Tibial nerve (tissue), 4 donors: ENCODE measurements around the gene ECPAS. TPM values are rescaled to one million over a fixed set of nuclear protein-coding genes. Genes with fewer than 3 reads are reported as not detected.
A peak's percentile ranks its signal among the peaks of the same experiment; 100 is the strongest.
"Not testable (repeated sequence)": the region's sequence is repeated elsewhere in the genome, so short reads cannot be mapped to it uniquely, and the experiment has no call there.

Source experiments
- DNase-seq, 2 donors: peaks; one replicate each; pipeline ENCODE4 v3.0.0-alpha.2; 2019; ENCODE audit warnings: low spot score in 2 of 2
- H3K27ac ChIP-seq, 4 donors: fragments of 200-600 bp; sonication (generic) in 3 of 4; one replicate each; pipeline ENCODE4 v1.5.1; 2017 to 2019; ENCODE audit warnings: mild to moderate bottlenecking in 1 of 4
- H3K27me3 ChIP-seq, 2 donors: fragments of 200-600 bp; sonication (generic) in 1 of 2; one replicate each; pipeline versions ENCODE4 v1.5.1 to v1.6.0; 2017 to 2019
- H3K36me3 ChIP-seq, 3 donors: fragments of 200-600 bp; sonication (generic); one replicate each; pipeline ENCODE4 v1.5.1; 2018 to 2019
- H3K4me1 ChIP-seq, 4 donors: fragments of 200-600 bp; sonication (generic) in 3 of 4; one replicate each; pipeline ENCODE4 v1.5.1; 2017 to 2019
- H3K4me3 ChIP-seq, 4 donors: fragments of 200-600 bp; sonication (generic) in 3 of 4; one replicate each; pipeline ENCODE4 v1.5.1; 2017 to 2019; ENCODE audit warnings: mild to moderate bottlenecking in 1 of 4, moderate library complexity in 1 of 4
- H3K9me3 ChIP-seq, 4 donors: fragments of 200-600 bp; sonication (generic) in 3 of 4; one replicate each; pipeline ENCODE4 v1.5.1; 2017 to 2019
- EP300 ChIP-seq, 2 donors: sonication (generic); formaldehyde crosslinking; IDR thresholded peaks; one replicate each; pipeline ENCODE4 v1.6.1; 2017; ENCODE audit warnings: antibody characterized with exemption in 2 of 2, mild to moderate bottlenecking in 1 of 2
- POLR2A ChIP-seq, 2 donors: fragments of 450-650 bp; IDR thresholded peaks; one replicate each; pipeline ENCODE4 v1.6.1; 2017; ENCODE audit warnings: antibody characterized with exemption in 2 of 2, mild to moderate bottlenecking in 2 of 2, moderate library complexity in 2 of 2
- WGBS, 2 donors: methylation state at CpG; one replicate each; pipeline ENCODE4 v1.1.5; 2018; 5-methylcytosine and 5-hydroxymethylcytosine counted together
- total RNA-seq, 4 donors: library from RNA; depleted of rRNA; stranded (reverse); fragments of >200 nt; gene quantifications; one replicate each; pipeline ENCODE4 v1.1.0, GENCODE V29; 2016
- TF ChIP-seq, protein P1 (sequence below), 5 experiments: fragments of 200-600 bp in 3 of 5; fragments of 450-650 bp in 2 of 5; sonication (generic) in 3 of 5; IDR thresholded peaks; one replicate each; pipeline ENCODE4 v1.5.1; 2016 to 2019; ENCODE audit warnings: antibody characterized with exemption in 5 of 5, mild to moderate bottlenecking in 3 of 5, moderate library complexity in 2 of 5

The ECPAS gene
- total RNA-seq, 4 donors from 2014 or later = 87.9 to 150 (median 96.6) TPM

DNA sequence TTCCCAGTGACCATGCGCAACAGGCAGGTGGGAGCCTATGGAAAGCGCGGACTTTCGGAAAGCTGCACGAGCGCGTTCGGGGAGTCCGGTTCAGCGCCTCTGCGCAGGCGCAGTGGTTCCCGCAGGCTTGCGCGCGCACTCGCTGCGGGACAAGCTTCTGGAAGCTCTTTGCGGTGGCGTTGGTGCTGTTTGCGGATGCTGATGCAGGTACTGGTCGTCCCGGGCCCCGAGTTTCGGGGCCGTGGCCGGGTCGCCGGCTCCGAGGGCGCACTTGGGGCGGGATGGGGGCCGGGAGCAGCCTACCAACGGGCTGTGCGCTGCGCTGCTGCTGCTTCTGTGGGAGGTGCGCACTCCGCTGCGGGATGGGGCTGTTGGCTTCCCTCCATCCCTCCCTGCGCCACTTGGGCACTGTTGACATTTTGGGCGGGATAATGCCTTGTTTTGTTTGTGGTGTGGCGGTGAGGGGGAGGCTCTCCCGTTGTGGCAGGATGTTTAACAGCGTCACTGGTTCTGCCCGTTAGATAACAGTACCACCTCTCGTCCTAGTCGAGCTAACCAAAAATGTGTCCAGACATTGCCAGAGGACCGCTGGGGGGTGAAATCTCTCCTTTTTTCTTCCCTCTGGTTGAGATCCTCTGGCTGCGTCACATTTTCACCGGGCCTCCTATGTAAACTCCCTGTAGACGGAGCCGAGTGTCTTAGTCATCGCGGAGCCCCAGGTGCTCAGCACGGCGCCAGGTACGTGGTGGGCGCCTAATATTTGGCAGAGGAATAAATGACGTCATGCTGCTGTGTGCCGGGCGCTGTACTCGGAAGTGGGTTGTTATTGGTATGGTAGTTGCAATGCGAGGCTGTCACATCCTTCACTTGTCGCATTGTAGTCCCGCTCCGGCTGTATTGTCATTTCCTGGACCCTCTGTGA is 41.1 kb upstream of the ECPAS start, which contains the start of gene ZNF483:
ZNF483 (plus strand) TSS at position 124 of the 922 bp plus-strand sequence. CDS start 2,217 bp downstream, outside the sequence.
- H3K27ac ChIP-seq = peak within 1 kb of the TSS in 3 of 4 donors; percentile 42 to 63 (median 45)
- peaks cover 0 to 32% (median 0%) of the 10 kb centered on the region in 3 donors for H3K36me3 ChIP-seq
- peak; percentile 31 to 42 for DNase-seq
- no peaks in the 10 kb centered on the region for H3K27me3 ChIP-seq
- 0% methylated on average over 50 to 53 of the region's 66 CpGs for WGBS, 2 donors
- TF ChIP-seq, protein P1, sequence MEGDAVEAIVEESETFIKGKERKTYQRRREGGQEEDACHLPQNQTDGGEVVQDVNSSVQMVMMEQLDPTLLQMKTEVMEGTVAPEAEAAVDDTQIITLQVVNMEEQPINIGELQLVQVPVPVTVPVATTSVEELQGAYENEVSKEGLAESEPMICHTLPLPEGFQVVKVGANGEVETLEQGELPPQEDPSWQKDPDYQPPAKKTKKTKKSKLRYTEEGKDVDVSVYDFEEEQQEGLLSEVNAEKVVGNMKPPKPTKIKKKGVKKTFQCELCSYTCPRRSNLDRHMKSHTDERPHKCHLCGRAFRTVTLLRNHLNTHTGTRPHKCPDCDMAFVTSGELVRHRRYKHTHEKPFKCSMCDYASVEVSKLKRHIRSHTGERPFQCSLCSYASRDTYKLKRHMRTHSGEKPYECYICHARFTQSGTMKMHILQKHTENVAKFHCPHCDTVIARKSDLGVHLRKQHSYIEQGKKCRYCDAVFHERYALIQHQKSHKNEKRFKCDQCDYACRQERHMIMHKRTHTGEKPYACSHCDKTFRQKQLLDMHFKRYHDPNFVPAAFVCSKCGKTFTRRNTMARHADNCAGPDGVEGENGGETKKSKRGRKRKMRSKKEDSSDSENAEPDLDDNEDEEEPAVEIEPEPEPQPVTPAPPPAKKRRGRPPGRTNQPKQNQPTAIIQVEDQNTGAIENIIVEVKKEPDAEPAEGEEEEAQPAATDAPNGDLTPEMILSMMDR (IDR thresholded peaks at IDR 0.05) = no peak
- TF ChIP-seq POLR2A (IDR thresholded peaks at IDR 0.05) = peak in 1 of 2 donors; percentile 21
- TF ChIP-seq EP300 (IDR thresholded peaks at IDR 0.05) = peak in 1 of 2 donors; percentile 50
- peaks cover 0 to 16% (median 4%) of the 10 kb centered on the region in 4 donors for H3K4me1 ChIP-seq
- H3K4me3 ChIP-seq = peak within 1 kb of the TSS; percentile 61 to 88 (median 68)
- H3K9me3 ChIP-seq = peaks cover 0 to 5% (median 0%) of the 10 kb centered on the region in 4 donors

DNA sequence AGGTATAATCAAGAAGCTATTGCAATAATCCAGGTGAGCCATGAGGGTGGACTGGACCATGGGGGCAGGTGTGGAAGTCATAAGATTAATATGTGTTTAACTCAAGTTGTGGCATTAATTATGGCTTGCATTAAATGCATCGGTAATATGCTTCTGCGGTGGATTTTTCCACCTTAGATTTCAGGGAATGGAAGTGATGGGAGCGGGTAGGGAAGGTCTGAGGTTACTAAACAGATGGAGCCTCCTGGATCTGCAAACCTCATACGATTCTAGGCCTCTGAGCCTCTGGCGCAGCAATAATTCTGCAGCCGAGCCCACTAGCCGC is 40.5 kb upstream of the ECPAS start:
- H3K4me1 ChIP-seq = peaks cover 0 to 16% (median 4%) of the 10 kb centered on the region in 4 donors
- no peaks in the 10 kb centered on the region for H3K27me3 ChIP-seq
- TF ChIP-seq EP300 (IDR thresholded peaks at IDR 0.05) (no peak), POLR2A (IDR thresholded peaks at IDR 0.05) (no peak)
- TF ChIP-seq, protein P1 (IDR thresholded peaks at IDR 0.05) = no peak
- no peaks in the 10 kb centered on the region for H3K9me3 ChIP-seq
- H3K36me3 ChIP-seq = peaks cover 0 to 25% (median 0%) of the 10 kb centered on the region in 3 donors
- DNase-seq = no peak
- H3K27ac ChIP-seq = peak overlapping the region in 2 of 4 donors; percentile 45 to 63
- peak overlapping the region; percentile 61 to 88 (median 68) for H3K4me3 ChIP-seq
- WGBS, 2 donors = 22 to 28% methylated on average over 7 of the region's 7 CpGs

DNA sequence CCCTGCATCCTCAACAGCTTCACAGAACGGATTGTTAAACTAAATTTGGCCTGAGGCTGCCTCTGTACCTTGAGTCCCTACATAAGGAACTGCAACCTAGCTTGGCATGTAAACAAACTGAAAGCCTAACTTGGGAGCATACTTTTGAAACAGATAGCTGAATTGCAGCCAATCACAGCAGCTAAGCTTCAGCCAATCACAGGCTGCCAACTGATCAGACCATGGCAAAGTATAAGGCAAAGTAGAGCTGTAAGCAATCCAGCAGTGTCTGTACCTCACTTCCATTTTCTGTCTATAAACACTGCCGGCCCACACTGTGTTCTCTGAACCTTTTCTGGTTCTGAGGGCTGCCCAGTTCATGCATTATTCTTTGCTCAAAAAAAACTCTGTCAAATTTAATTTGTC is 31.9 kb upstream of the ECPAS start:
- no peak overlapping the region for H3K27ac ChIP-seq
- TF ChIP-seq, protein P1 (IDR thresholded peaks at IDR 0.05) = no peak
- TF ChIP-seq POLR2A (IDR thresholded peaks at IDR 0.05) (no peak), EP300 (IDR thresholded peaks at IDR 0.05) (no peak)
- 65 to 70% methylated on average over 2 of the region's 2 CpGs for WGBS, 2 donors

DNA sequence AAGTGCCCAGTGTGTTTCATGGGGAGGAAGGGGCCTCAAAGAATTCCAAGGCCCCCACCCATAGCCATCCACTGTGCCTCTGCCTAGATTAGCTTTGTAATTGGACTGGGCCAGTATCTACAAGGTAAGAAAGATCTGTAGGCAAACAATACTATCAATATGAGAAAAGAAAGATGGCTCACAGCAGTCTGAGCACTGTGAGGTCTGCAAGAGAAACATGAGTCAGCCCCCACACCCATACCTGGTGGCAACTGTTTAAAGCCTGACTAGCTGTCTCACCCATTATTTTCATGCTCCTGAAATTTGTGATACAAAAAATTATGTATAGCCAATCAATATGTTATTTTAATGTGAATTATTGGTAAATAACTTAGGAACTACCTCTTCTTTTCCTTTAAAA is 30.8 kb upstream of the ECPAS start:
- Histone ChIP-seq H3K4me3 (no peak overlapping the region), H3K9me3 (peaks cover 0 to 9% (median 0%) of the 10 kb centered on the region in 4 donors), H3K36me3 (no peaks in the 10 kb centered on the region), H3K27ac (no peak overlapping the region), H3K4me1 (no peaks in the 10 kb centered on the region), H3K27me3 (no peaks in the 10 kb centered on the region)
- no peak for TF ChIP-seq EP300 (IDR thresholded peaks at IDR 0.05)
- TF ChIP-seq, protein P1 (IDR thresholded peaks at IDR 0.05) = no peak
- no peak for TF ChIP-seq POLR2A (IDR thresholded peaks at IDR 0.05)
- DNase-seq = no peak

More for the DNA sequence above, 31.9 kb upstream of the ECPAS start:
- Histone ChIP-seq H3K4me1 (no peaks in the 10 kb centered on the region), H3K9me3 (peaks cover 0 to 9% (median 0%) of the 10 kb centered on the region in 4 donors), H3K4me3 (no peak overlapping the region), H3K36me3 (no peaks in the 10 kb centered on the region), H3K27me3 (no peaks in the 10 kb centered on the region)
- DNase-seq = no peak

DNA sequence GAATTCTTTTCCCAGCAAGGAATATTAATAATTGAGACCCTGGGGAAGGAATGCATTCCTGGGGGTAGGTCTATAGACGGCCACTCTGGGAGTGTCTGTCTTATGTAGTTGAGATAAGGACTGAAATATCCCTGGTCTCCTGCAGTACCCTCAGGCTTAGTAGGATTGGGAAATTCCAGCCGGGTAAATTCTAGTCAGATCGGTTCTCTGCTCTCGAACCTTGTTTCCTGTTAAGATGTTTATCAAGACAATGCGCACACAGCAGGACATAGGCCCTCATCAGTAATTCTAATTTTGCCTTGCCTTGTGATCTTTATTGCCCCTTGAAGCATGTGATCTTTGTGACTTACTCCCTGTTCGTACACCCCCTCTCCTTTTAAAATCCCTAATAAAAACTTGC is 27.4 kb upstream of the ECPAS start:
- H3K4me1 ChIP-seq, H3K4me3 ChIP-seq, H3K27ac ChIP-seq, H3K9me3 ChIP-seq, H3K27me3 ChIP-seq, DNase-seq, H3K36me3 ChIP-seq: not testable (repeated sequence)
- 68 to 86% methylated on average over 6 of the region's 6 CpGs for WGBS, 2 donors
